NCI-H446 treated with DMSO at 0.1 percent for 48 hours (cell line): ENCODE results near the gene CNNM4.

Experiments
- DNase-seq: peaks from one replicate; lab custom pipeline; 2025; lab: John Stamatoyannopoulos, UW

CNNM4 gene

DNA sequence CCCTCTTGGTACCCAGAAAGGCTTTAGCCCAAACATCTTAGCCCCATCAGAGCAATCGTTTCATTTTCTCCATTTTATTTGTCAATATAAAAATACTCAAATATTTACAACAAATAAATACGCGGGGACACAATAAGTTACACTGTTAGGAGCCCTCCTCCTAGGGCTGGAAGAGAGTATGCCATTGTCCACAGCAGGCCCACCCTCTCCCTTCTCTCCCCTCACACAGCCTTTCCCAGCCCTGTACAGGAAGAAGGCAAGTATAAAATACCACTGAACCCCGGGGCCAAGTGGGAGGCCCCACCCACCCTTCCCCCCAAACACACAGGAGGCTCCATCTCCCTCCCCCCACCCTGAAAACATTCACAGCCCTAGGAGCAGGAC, 99.0 kb downstream of the CNNM4 start:
- DNase-seq: no peak

DNA sequence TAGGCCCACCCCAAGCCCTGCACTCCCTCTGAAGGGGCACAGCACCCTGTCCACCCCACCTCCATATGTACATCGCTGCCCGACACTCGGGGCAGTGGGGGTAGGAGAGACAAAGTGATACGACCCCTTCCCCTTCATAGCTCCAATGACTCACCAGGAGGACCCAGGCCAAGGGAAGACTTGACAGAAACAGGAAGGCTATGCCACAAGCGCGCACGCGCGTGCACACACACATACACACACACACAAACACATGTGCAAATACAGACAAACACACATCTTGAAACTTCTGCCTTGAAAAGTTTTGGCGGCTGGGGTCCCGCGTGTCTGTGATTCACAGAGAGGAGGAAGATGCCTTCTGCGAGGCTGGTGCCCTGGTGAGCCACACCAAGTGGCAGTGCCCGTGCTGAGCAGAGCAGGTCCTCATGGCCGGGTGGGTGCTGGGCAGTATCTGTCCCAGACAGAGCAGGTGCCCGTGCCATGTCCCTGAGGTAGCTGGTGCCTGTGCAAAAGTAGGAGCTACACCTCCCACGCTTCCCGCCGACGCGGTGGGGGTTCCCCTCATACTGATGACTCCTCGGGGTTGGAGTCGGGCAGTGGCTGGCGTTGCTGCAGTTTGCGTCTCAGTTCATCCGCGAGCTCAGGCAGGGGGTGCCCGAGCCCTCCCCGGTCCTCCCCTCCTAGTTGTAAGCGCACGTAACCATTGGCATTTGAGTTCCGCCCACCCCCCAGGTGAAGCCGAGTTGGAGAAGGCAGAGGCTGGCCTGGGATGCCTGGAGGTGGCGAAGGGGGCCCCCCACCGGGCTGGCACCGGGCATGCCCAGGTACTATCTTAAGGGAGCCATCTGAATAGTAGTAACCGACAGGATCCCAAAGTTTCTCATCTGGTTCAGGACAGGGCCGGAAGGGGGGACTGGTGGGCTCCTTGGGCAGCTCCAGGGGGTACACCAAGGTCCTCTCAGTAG, 99.6 kb downstream of the CNNM4 start:
- no peak for DNase-seq

DNA sequence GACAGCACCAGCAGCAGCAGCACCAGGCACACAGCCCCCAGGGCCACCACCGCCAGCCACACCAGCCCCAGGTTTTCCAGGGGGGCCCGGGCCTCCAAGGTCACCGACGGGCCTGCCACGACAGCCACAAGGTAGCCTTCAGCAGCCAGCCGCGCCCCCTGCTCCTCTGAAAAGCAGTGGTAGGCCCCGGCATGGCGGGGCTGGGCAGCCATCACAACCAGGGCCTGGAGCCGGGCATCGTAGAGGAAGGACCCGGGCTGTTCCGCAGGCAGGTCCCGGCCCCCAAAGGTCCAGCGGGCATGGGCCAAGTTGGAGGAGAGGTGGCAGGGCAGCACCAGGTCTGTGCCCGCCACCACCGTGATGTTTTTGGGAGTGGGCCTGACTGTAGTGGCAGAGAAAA, 100.4 kb downstream of the CNNM4 start:
- DNase-seq: no peak
